ENCODE results near the gene CDKN2AIPNL. TPM values are rescaled to one million over a fixed set of nuclear protein-coding genes. Genes with fewer than 3 reads are reported as not detected.
"Not testable (repeated sequence)": the region's sequence is repeated elsewhere in the genome, so short reads cannot be mapped to it uniquely, and the experiment has no call there.

The CDKN2AIPNL gene
- total and polyA plus RNA-seq, 2 donors (not counting 1 experiment from before 2014, with no cell fraction given), result 13.6 to 49.2 TPM

- no peaks in the 10 kb centered on the region for H3K27me3 ChIP-seq (ENCODE audit: control insufficient read depth, insufficient read depth, low read length)
- H2AFZ ChIP-seq (ENCODE audit: low read length), result no peak overlapping the region
- no peaks in the 10 kb centered on the region for H3K36me3 ChIP-seq (ENCODE audit: control insufficient read depth, insufficient read depth, low read length)
- no peaks in the 10 kb centered on the region for H3K9me3 ChIP-seq (ENCODE audit: control insufficient read depth, insufficient read depth, low read depth, low read length)
- no peaks in the 10 kb centered on the region for H3K79me2 ChIP-seq (ENCODE audit: control insufficient read depth, insufficient read depth, low read length)
- H3K9ac ChIP-seq (ENCODE audit: insufficient read depth, low read length), result no peak overlapping the region
- H3K4me1 ChIP-seq (ENCODE audit: control insufficient read depth, extremely low read depth, insufficient read depth, low read length), result no peaks in the 10 kb centered on the region
- H3K4me3 ChIP-seq (replicated peaks in 1 of 4; ENCODE audit: control extremely low read depth in 1 of 4, insufficient read depth in 1 of 4, low read depth in 3 of 4, low read length in 4 of 4), result no peak overlapping the region
- H4K20me1 ChIP-seq (ENCODE audit: control insufficient read depth, extremely low read depth, insufficient read depth, low read length), result no peaks in the 10 kb centered on the region
- no peak overlapping the region for H3K4me2 ChIP-seq (ENCODE audit: extremely low read depth, insufficient read depth, low read length)
- DNase-seq (ENCODE audit: low read depth in 2 of 2), result no peak
- TF ChIP-seq, protein P1, sequence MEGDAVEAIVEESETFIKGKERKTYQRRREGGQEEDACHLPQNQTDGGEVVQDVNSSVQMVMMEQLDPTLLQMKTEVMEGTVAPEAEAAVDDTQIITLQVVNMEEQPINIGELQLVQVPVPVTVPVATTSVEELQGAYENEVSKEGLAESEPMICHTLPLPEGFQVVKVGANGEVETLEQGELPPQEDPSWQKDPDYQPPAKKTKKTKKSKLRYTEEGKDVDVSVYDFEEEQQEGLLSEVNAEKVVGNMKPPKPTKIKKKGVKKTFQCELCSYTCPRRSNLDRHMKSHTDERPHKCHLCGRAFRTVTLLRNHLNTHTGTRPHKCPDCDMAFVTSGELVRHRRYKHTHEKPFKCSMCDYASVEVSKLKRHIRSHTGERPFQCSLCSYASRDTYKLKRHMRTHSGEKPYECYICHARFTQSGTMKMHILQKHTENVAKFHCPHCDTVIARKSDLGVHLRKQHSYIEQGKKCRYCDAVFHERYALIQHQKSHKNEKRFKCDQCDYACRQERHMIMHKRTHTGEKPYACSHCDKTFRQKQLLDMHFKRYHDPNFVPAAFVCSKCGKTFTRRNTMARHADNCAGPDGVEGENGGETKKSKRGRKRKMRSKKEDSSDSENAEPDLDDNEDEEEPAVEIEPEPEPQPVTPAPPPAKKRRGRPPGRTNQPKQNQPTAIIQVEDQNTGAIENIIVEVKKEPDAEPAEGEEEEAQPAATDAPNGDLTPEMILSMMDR (conservative IDR thresholded peaks at IDR 0.05 in 1 of 2, IDR thresholded peaks at IDR 0.05 in 1 of 2; ENCODE audit: low read depth in 1 of 2, low read length in 2 of 2), result no peak
- no peak for TF ChIP-seq EZH2 (IDR thresholded peaks at IDR 0.05; ENCODE audit: low read length, missing control alignments)
- H3K27ac ChIP-seq (ENCODE audit: insufficient read depth, low read length), result no peak overlapping the region
Measured at GRCh38 chr5:134422791-134423365, 11.2 kb upstream of the CDKN2AIPNL start.

GRCh38 chr5:134421038-134421437, 9.4 kb upstream of the CDKN2AIPNL start:
- H3K9ac ChIP-seq (ENCODE audit: insufficient read depth, low read length); DNase-seq (ENCODE audit: low read depth in 2 of 2); H3K4me1 ChIP-seq (ENCODE audit: control insufficient read depth, extremely low read depth, insufficient read depth, low read length); H3K4me3 ChIP-seq (replicated peaks in 1 of 4; ENCODE audit: control extremely low read depth in 1 of 4, insufficient read depth in 1 of 4, low read depth in 3 of 4, low read length in 4 of 4); H4K20me1 ChIP-seq (ENCODE audit: control insufficient read depth, extremely low read depth, insufficient read depth, low read length); H3K4me2 ChIP-seq (ENCODE audit: extremely low read depth, insufficient read depth, low read length); H3K27ac ChIP-seq (ENCODE audit: insufficient read depth, low read length); H3K9me3 ChIP-seq (ENCODE audit: control insufficient read depth, insufficient read depth, low read depth, low read length); H3K36me3 ChIP-seq (ENCODE audit: control insufficient read depth, insufficient read depth, low read length); H2AFZ ChIP-seq (ENCODE audit: low read length); H3K79me2 ChIP-seq (ENCODE audit: control insufficient read depth, insufficient read depth, low read length); H3K27me3 ChIP-seq (ENCODE audit: control insufficient read depth, insufficient read depth, low read length): not testable (repeated sequence)

- Histone ChIP-seq H3K9ac (ENCODE audit: insufficient read depth, low read length) (no peak overlapping the region), H3K4me2 (ENCODE audit: extremely low read depth, insufficient read depth, low read length) (no peak overlapping the region), H3K36me3 (ENCODE audit: control insufficient read depth, insufficient read depth, low read length) (no peaks in the 10 kb centered on the region), H3K79me2 (ENCODE audit: control insufficient read depth, insufficient read depth, low read length) (no peaks in the 10 kb centered on the region), H3K27me3 (ENCODE audit: control insufficient read depth, insufficient read depth, low read length) (no peaks in the 10 kb centered on the region), H4K20me1 (ENCODE audit: control insufficient read depth, extremely low read depth, insufficient read depth, low read length) (no peaks in the 10 kb centered on the region), H3K4me3 (replicated peaks in 1 of 4; ENCODE audit: control extremely low read depth in 1 of 4, insufficient read depth in 1 of 4, low read depth in 3 of 4, low read length in 4 of 4) (no peak overlapping the region), H3K4me1 (ENCODE audit: control insufficient read depth, extremely low read depth, insufficient read depth, low read length) (no peaks in the 10 kb centered on the region), H2AFZ (ENCODE audit: low read length) (no peak overlapping the region), H3K27ac (ENCODE audit: insufficient read depth, low read length) (no peak overlapping the region), H3K9me3 (ENCODE audit: control insufficient read depth, insufficient read depth, low read depth, low read length) (no peaks in the 10 kb centered on the region)
- DNase-seq (ENCODE audit: low read depth in 2 of 2), result peak; percentile 28 to 32
- TF ChIP-seq, protein P1 (conservative IDR thresholded peaks at IDR 0.05 in 1 of 2, IDR thresholded peaks at IDR 0.05 in 1 of 2; ENCODE audit: low read depth in 1 of 2, low read length in 2 of 2), result no peak
- TF ChIP-seq EZH2 (IDR thresholded peaks at IDR 0.05; ENCODE audit: low read length, missing control alignments), result no peak
Measured at GRCh38 chr5:134420343-134420742, 8.7 kb upstream of the CDKN2AIPNL start.
